SK-N-SH (cell line): Measurements from ENCODE around the gene NAE1. TPM values are rescaled to one million over a fixed set of nuclear protein-coding genes. Genes with fewer than 3 reads are reported as not detected.
A peak's percentile ranks its signal among the peaks of the same experiment; 100 is the strongest.

Source experiments
- CTCF ChIA-PET: fragments of 300-600, 350-600 bp; formaldehyde crosslinking; extraction: SDS; loops from one replicate; lab custom pipeline; 2021; lab: Yijun Ruan, JAX
- POLR2A ChIA-PET: fragments of 350-600 bp; sonication (Branson Sonifier 250); formaldehyde crosslinking; extraction: SDS; loops from one replicate; lab custom pipeline; 2020; ENCODE audit warnings: antibody characterized with exemption, inconsistent platforms; lab: Yijun Ruan, JAX
- DNase-seq: peaks from one replicate; pipeline ENCODE4 v3.0.0; 2012
- H2AFZ ChIP-seq: fragments of 200-600 bp; sonication (generic); 2 replicates; pipeline ENCODE4 v1.8.1; 2016; ENCODE audit warnings: antibody characterized with exemption, mild to moderate bottlenecking, low read depth
- H3F3A ChIP-seq: fragments of 200-600 bp; sonication (generic); replicated peaks from 2 replicates; pipeline ENCODE3; 2016; ENCODE audit warnings: antibody characterized with exemption, mild to moderate bottlenecking; ENCODE audit not compliant: insufficient read depth
- H3K27ac ChIP-seq, 2 experiments: fragments of 200-500 bp in 1 of 2; fragments of 200-600 bp in 1 of 2; sonication (Bioruptor generic) in 1 of 2; sonication (generic), shearing (Covaris generic) in 1 of 2; 2 replicates each; pipeline versions ENCODE4 v1.5.1 to v1.6.1; 2014 to 2016; ENCODE audit warnings: low read depth in 2 of 2, inconsistent platforms in 1 of 2, low read length in 1 of 2, mild to moderate bottlenecking in 1 of 2, mixed read lengths in 1 of 2
- H3K27me3 ChIP-seq: fragments of 200-600 bp; sonication (generic), shearing (Covaris generic); 2 replicates; pipeline ENCODE4 v1.6.1; 2016; ENCODE audit warnings: mixed run types; ENCODE audit not compliant: insufficient read depth
- H3K36me3 ChIP-seq, 2 experiments: fragments of 200-500 bp in 1 of 2; fragments of 200-600 bp in 1 of 2; sonication (Bioruptor generic) in 1 of 2; sonication (generic) in 1 of 2; replicated peaks in 1 of 2; 2 replicates each; pipeline versions ENCODE3 to v1.5.1; 2014 to 2016; ENCODE audit warnings: low read length in 1 of 2, mild to moderate bottlenecking in 1 of 2; ENCODE audit not compliant: insufficient read depth in 2 of 2, control insufficient read depth in 1 of 2
- H3K4me1 ChIP-seq, 2 experiments: fragments of 200-500 bp in 1 of 2; fragments of 200-600 bp in 1 of 2; sonication (Bioruptor generic) in 1 of 2; sonication (generic), shearing (Covaris generic) in 1 of 2; 2 replicates each; pipeline versions ENCODE4 v1.5.1 to v1.6.1; 2014 to 2016; ENCODE audit warnings: low read depth in 1 of 2, low read length in 1 of 2, mixed run types in 1 of 2; ENCODE audit not compliant: insufficient read depth in 2 of 2, control insufficient read depth in 1 of 2
- H3K4me2 ChIP-seq: fragments of 200-600 bp; sonication (generic), shearing (Covaris generic); 2 replicates; pipeline ENCODE4 v1.6.1; 2017; ENCODE audit warnings: mixed run types
- H3K4me3 ChIP-seq, 2 experiments: fragments of 200-500 bp in 1 of 2; fragments of 200-600 bp in 1 of 2; sonication (Bioruptor generic) in 1 of 2; sonication (generic), shearing (Covaris generic) in 1 of 2; 2 replicates each; pipeline versions ENCODE4 v1.5.1 to v1.8.1; 2014 to 2016; ENCODE audit warnings: low read depth in 2 of 2, inconsistent platforms in 1 of 2, low read length in 1 of 2, mild to moderate bottlenecking in 1 of 2, mixed read lengths in 1 of 2, moderate library complexity in 1 of 2
- H3K79me2 ChIP-seq: fragments of 200-600 bp; sonication (generic); 2 replicates; pipeline ENCODE4 v1.8.1; 2017; ENCODE audit warnings: mild to moderate bottlenecking; ENCODE audit not compliant: insufficient read depth
- H3K9ac ChIP-seq: fragments of 200-600 bp; sonication (generic); 2 replicates; pipeline ENCODE4 v1.6.1; 2017; ENCODE audit warnings: mixed run types
- H3K9me2 ChIP-seq: fragments of 200-600 bp; sonication (generic); 2 replicates; pipeline ENCODE4 v1.6.1; 2017; ENCODE audit warnings: mixed run types
- H3K9me3 ChIP-seq: fragments of 200-600 bp; sonication (generic); 2 replicates; pipeline ENCODE4 v1.6.1; 2017; ENCODE audit warnings: mixed run types, mild to moderate bottlenecking, moderate library complexity
- H4K20me1 ChIP-seq: fragments of 200-600 bp; sonication (generic); 2 replicates; pipeline ENCODE4 v1.6.1; 2017; ENCODE audit warnings: mild to moderate bottlenecking, mixed run types; ENCODE audit not compliant: insufficient read depth
- CHD2 ChIP-seq: fragments of 150-350 bp; IDR thresholded peaks from 2 replicates; pipeline ENCODE4 v1.6.1; 2018; ENCODE audit warnings: low read length; ENCODE audit not compliant: partially characterized antibody
- ELF1 ChIP-seq: IDR thresholded peaks from 2 replicates; pipeline ENCODE4 v1.4.0; 2012
- EP300 ChIP-seq, 2 experiments: IDR thresholded peaks; 2 replicates each; pipeline versions ENCODE4 v1.4.0 to v1.6.1; 2012; ENCODE audit warnings: borderline replicate concordance in 1 of 2, low read depth in 1 of 2, low read length in 1 of 2
- EZH2phosphoT487 ChIP-seq: fragments of 200-600 bp; sonication (generic); IDR thresholded peaks from 2 replicates; pipeline ENCODE4 v1.6.1; 2017; ENCODE audit warnings: low read depth, mixed run types, mild to moderate bottlenecking, antibody characterized with exemption, moderate library complexity, borderline replicate concordance
- GATA2 ChIP-seq: sonication (generic); formaldehyde crosslinking; IDR thresholded peaks from 2 replicates; pipeline ENCODE4 v1.5.0; 2020; ENCODE audit warnings: mild to moderate bottlenecking, missing genetic modification reagents
- JUND ChIP-seq: IDR thresholded peaks from 2 replicates; pipeline ENCODE4 v1.4.0; 2012
- MEF2A ChIP-seq: IDR thresholded peaks from 2 replicates; pipeline ENCODE4 v1.4.0; 2012; ENCODE audit warnings: low read depth, borderline replicate concordance
- NRF1 ChIP-seq: IDR thresholded peaks from 2 replicates; pipeline ENCODE4 v1.6.1; 2012; ENCODE audit warnings: low read depth, mild to moderate bottlenecking, low read length
- POLR2AphosphoS5 ChIP-seq: IDR thresholded peaks from 2 replicates; pipeline ENCODE4 v1.6.1; 2012; ENCODE audit warnings: low read depth, low read length
- RCOR1 ChIP-seq: fragments of 150-350 bp; IDR thresholded peaks from 2 replicates; pipeline ENCODE4 v1.6.1; 2017; ENCODE audit warnings: antibody characterized with exemption, low read length
- TCF12 ChIP-seq: IDR thresholded peaks from 2 replicates; pipeline ENCODE4 v1.4.0; 2012
- WGBS: methylation state at CpG from one replicate; pipeline ENCODE4 v1.1.6; 2017; ENCODE audit warnings: low lambda C conversion rate; 5-methylcytosine and 5-hydroxymethylcytosine counted together
- polyA plus RNA-seq, 3 experiments: library from polyadenylated mRNA; depleted of rRNA; stranded (reverse); fragments of >200 nt; gene quantifications; 2 replicates each; pipeline ENCODE4 v1.2.3, GENCODE V29; 2012
- TF ChIP-seq, protein P1 (sequence below): fragments of 200-600 bp; sonication (generic); IDR thresholded peaks from 2 replicates; pipeline ENCODE4 v1.6.1; 2017; ENCODE audit warnings: antibody characterized with exemption, mild to moderate bottlenecking, moderate library complexity
- TF ChIP-seq, protein P2 (sequence below): IDR thresholded peaks from 2 replicates; pipeline ENCODE4 v1.4.0; 2012; ENCODE audit warnings: low read depth, borderline replicate concordance
- TF ChIP-seq, protein P3 (sequence below): IDR thresholded peaks from 2 replicates; pipeline ENCODE4 v1.4.0; 2012; ENCODE audit warnings: low read depth, borderline replicate concordance
- TF ChIP-seq, protein P4 (sequence below): IDR thresholded peaks from 2 replicates; pipeline ENCODE4 v1.6.1; 2012; ENCODE audit warnings: mild to moderate bottlenecking, low read depth, low read length, moderate library complexity
- TF ChIP-seq, protein P5 (sequence below): IDR thresholded peaks from 2 replicates; pipeline ENCODE4 v1.4.0; 2012; ENCODE audit warnings: low read depth

The NAE1 gene
- polyA plus RNA-seq, 1 of the 3 experiments (the other 2 are of a cell fraction): 33.8 TPM

DNA sequence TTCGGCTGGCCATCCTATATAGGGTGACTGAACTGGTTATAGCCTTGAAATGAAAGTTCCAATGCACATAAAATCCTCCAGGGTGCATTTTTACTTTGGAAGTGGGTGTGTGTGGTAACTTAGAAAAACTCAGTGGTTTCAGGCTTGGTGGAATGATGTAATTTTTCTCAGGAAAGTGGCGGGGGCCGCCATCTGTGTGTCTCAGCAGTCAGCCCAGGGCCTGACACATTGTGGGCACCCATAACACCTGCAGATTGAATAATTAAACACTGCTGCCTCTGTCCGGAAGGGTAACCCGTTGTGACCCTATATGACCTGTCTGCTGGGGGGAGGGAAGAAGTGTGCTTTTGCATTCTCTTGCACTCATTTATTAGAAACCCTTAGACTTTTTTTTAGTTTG, 47.3 kb upstream of the NAE1 start (continued):
- TF ChIP-seq, protein P1, sequence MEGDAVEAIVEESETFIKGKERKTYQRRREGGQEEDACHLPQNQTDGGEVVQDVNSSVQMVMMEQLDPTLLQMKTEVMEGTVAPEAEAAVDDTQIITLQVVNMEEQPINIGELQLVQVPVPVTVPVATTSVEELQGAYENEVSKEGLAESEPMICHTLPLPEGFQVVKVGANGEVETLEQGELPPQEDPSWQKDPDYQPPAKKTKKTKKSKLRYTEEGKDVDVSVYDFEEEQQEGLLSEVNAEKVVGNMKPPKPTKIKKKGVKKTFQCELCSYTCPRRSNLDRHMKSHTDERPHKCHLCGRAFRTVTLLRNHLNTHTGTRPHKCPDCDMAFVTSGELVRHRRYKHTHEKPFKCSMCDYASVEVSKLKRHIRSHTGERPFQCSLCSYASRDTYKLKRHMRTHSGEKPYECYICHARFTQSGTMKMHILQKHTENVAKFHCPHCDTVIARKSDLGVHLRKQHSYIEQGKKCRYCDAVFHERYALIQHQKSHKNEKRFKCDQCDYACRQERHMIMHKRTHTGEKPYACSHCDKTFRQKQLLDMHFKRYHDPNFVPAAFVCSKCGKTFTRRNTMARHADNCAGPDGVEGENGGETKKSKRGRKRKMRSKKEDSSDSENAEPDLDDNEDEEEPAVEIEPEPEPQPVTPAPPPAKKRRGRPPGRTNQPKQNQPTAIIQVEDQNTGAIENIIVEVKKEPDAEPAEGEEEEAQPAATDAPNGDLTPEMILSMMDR: no peak
- TF ChIP-seq, protein P2, sequence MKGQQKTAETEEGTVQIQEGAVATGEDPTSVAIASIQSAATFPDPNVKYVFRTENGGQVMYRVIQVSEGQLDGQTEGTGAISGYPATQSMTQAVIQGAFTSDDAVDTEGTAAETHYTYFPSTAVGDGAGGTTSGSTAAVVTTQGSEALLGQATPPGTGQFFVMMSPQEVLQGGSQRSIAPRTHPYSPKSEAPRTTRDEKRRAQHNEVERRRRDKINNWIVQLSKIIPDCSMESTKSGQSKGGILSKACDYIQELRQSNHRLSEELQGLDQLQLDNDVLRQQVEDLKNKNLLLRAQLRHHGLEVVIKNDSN: no peak

DNA sequence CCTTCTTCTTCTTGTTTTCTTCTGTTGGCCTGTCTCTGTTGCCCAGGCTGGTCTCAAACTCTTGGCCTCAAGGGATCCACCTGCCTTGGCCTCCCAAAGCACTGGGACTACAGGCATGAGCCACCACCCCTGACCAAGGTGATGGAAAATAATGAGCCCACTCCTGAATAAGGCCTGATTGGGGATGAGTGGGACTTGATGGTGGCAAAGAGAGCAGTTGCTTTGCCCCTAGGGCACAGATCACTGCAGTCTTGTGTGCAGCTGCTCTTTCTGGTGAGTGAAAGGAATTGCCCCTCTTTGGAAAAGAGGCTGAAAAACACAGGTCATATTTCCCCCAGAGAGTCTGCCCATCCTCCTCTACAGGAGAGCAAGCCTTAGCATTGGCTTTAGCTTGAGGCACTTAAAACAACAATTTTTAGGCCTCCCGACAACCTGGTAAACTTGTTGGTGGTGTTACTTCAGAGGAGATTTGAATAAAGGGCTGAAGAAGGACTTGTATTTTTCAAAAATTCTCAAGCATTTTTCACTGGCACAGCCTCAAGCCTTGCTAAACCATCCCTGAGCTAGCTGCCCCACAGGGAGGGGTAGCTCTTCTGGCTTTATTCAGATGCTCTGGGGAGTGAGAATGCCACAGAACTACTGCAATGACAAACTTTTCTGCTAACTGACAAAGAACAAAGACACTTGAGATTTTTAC, 43.5 kb upstream of the NAE1 start:
- TF ChIP-seq JUND (no peak), EZH2phosphoT487 (no peak), EP300 (IDR thresholded peaks at IDR 0.05; ENCODE audit: borderline replicate concordance in 1 of 2, low read depth in 1 of 2, low read length in 1 of 2) (no peak), TCF12 (no peak), POLR2AphosphoS5 (no peak), NRF1 (no peak), CHD2 (no peak), MEF2A (no peak), ELF1 (no peak), GATA2 (CRISPR knock-in tag) (no peak), RCOR1 (no peak)
- TF ChIP-seq, protein P3, sequence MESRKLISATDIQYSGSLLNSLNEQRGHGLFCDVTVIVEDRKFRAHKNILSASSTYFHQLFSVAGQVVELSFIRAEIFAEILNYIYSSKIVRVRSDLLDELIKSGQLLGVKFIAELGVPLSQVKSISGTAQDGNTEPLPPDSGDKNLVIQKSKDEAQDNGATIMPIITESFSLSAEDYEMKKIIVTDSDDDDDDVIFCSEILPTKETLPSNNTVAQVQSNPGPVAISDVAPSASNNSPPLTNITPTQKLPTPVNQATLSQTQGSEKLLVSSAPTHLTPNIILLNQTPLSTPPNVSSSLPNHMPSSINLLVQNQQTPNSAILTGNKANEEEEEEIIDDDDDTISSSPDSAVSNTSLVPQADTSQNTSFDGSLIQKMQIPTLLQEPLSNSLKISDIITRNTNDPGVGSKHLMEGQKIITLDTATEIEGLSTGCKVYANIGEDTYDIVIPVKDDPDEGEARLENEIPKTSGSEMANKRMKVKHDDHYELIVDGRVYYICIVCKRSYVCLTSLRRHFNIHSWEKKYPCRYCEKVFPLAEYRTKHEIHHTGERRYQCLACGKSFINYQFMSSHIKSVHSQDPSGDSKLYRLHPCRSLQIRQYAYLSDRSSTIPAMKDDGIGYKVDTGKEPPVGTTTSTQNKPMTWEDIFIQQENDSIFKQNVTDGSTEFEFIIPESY: no peak
- TF ChIP-seq, protein P4, sequence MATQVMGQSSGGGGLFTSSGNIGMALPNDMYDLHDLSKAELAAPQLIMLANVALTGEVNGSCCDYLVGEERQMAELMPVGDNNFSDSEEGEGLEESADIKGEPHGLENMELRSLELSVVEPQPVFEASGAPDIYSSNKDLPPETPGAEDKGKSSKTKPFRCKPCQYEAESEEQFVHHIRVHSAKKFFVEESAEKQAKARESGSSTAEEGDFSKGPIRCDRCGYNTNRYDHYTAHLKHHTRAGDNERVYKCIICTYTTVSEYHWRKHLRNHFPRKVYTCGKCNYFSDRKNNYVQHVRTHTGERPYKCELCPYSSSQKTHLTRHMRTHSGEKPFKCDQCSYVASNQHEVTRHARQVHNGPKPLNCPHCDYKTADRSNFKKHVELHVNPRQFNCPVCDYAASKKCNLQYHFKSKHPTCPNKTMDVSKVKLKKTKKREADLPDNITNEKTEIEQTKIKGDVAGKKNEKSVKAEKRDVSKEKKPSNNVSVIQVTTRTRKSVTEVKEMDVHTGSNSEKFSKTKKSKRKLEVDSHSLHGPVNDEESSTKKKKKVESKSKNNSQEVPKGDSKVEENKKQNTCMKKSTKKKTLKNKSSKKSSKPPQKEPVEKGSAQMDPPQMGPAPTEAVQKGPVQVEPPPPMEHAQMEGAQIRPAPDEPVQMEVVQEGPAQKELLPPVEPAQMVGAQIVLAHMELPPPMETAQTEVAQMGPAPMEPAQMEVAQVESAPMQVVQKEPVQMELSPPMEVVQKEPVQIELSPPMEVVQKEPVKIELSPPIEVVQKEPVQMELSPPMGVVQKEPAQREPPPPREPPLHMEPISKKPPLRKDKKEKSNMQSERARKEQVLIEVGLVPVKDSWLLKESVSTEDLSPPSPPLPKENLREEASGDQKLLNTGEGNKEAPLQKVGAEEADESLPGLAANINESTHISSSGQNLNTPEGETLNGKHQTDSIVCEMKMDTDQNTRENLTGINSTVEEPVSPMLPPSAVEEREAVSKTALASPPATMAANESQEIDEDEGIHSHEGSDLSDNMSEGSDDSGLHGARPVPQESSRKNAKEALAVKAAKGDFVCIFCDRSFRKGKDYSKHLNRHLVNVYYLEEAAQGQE: no peak
- TF ChIP-seq, protein P5, sequence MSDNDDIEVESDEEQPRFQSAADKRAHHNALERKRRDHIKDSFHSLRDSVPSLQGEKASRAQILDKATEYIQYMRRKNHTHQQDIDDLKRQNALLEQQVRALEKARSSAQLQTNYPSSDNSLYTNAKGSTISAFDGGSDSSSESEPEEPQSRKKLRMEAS: no peak
- POLR2A ChIA-PET: no interaction called here
- Histone ChIP-seq H3K4me1 (peaks cover 3 to 5% of the 10 kb centered on the region in 2 experiments; a peak in 3 of 4 replicates), H2AFZ (peak overlapping the region; percentile 57; the same call in 1 of the 2 replicates), H3K9me3 (no peaks in the 10 kb centered on the region), H3F3A (peaks cover 21% of the 10 kb centered on the region), H3K36me3 (no peaks in the 10 kb centered on the region), H3K27me3 (no peaks in the 10 kb centered on the region), H4K20me1 (no peaks in the 10 kb centered on the region), H3K27ac (peak overlapping the region in 1 of 2 experiments; percentile 38; a peak in 2 of 4 replicates), H3K9ac (no peak overlapping the region), H3K4me3 (no peak overlapping the region), H3K79me2 (no peaks in the 10 kb centered on the region), H3K9me2 (no peaks in the 10 kb centered on the region), H3K4me2 (no peak overlapping the region)
- 47% methylated on average over 1 of the region's 1 CpG for WGBS
- DNase-seq: no peak
- CTCF ChIA-PET: interaction anchor here (0.8 to 4.1 kb wide), 13 partner anchors 12 to 281 kb away, joined by 3 to 25 read pairs (median 6); partner anchors contain the start of gene NAE1
